Endothelial cell of coronary artery (primary cell): ENCODE measurements around the gene CP. TPM values are rescaled to one million over a fixed set of nuclear protein-coding genes. Genes with fewer than 3 reads are reported as not detected.

ENCODE experiments used
- total RNA-seq: library from RNA; depleted of rRNA; stranded (reverse); fragments of >200 nt; gene quantifications from 2 replicates; pipeline ENCODE4 v1.2.3, GENCODE V29; 2014

The CP gene
- 0.28 TPM in 1 of 2 replicates, not detected in the other for total RNA-seq

DNA sequence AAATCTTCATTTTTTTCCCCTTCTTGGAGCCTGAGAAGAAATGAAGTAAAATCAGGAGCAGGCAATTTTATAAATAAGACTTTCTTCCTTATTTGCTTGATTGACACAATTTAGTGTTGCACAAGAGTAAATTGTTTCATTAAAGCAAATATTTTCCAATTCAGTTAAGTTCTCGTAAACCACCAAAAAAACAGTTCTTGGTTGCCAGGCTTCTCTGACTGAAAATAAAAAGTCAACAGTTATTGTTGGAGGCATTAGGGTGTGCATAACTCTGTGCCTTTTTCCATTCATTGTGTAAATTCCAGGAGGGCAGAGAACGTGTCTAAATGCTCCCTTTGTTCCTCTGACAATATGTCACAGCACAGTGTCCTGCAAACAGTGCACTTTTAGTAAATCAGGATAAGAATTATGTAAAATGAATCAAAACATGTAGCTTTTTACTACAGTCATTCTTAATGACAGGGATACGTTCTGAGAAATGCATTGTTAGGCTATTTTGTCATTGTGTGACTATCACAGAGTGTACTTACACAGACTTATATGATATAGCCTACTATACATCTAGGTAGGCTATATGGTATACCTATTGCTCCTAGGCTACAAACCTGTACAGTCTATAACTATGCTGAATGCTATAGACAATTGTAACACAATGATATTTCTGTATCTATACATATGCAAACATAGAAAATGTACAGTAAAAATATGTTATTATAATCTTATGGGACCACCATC is at the start of gene CP:
Gene CP (minus strand): TSS at position 47 of the 735 bp plus-strand sequence. CDS start 37 bp downstream, at position 10.

DNA sequence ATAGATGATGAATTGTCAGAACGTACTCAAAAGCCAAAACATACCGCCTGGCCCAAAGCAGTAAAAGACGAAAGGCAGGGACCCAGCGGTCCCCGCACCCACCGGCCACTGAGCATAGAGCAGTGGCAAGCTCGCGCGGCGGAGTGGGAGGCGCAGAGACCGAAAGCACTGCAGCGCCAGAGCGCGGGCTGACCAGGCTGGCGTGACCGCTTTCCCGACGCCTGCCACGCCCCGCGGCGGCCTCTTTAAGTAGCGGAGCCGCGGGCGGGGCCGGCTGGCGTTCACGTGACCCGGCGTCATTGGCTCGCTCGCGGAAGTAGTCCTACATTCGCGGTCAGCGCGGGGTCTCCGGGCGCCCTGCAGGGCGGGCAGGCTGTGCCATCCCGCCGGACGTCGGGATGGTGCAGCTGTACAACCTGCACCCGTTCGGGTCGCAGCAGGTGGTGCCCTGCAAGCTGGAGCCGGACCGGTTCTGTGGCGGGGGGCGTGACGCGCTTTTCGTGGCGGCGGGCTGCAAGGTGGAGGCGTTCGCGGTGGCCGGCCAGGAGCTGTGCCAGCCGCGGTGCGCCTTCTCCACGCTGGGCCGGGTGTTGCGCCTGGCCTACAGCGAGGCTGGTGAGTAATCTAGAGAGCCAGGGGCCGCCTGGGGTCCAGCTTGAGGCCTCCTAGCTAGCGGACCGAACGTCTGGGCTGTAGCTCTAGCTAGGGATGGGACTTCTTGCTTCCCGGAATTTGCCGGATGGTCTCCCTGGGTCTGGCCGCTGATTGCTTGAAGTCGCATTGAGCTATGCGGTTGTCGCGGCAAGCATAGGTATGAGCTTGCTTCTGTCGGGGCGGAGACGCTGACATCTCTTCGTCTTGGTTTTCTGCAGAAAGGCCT is 92.1 kb downstream of the CP start, which contains the start of gene HPS3:
Gene HPS3 (plus strand): TSS at position 313 of the 880 bp plus-strand sequence. CDS start 86 bp downstream, at position 399.

Other genes starting within 250 kb of the CP start
- 33.6 and 46.8 TPM in 2 replicates for gene GYG1, start 230.3 kb downstream of the CP start, total RNA-seq
- gene HLTF, start 135.3 kb downstream of the CP start, total RNA-seq: 21.6 and 28.5 TPM in 2 replicates
- gene HPS3, start 92.2 kb downstream of the CP start, total RNA-seq: 10.3 and 16.0 TPM in 2 replicates
- gene TM4SF18, start 111.8 kb upstream of the CP start, total RNA-seq: 56.6 and 75.3 TPM in 2 replicates
- 774 and 910 TPM in 2 replicates for gene TM4SF1, start 155.8 kb upstream of the CP start, total RNA-seq